ENCODE results near the gene TWIST2.

The TWIST2 gene

DNA sequence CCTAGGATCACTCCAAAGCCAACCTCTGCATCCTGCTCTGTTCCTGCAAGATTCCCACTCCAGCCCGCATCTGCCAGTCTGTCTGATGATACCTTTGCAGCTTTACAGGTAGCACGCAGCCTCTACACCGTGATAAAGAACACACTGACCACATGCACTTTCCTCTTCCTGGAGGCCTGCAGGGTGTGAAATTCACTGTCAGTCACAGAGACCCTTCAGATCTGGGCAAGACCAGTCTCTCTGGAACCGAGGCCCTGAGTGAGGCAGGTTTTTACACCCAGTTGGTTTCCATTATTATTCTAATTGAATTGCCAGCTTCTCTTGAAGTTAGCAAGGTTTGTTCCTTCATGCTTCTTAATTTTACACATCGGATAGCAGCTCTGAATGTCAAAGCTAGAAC lies 30.5 kb upstream of the TWIST2 start:
- H3K4me3 ChIP-seq (ENCODE audit: low read depth in 1 of 2, low read length in 2 of 2), result no peak overlapping the region
- no peaks in the 10 kb centered on the region for H3K27me3 ChIP-seq (ENCODE audit: low read depth, low read length)
- no peaks in the 10 kb centered on the region for H3K36me3 ChIP-seq (ENCODE audit: control insufficient read depth in 1 of 2, insufficient read depth in 2 of 2, low read length in 2 of 2)
- H3K9me3 ChIP-seq (ENCODE audit: control insufficient read depth in 1 of 2, low read length in 2 of 2), result peaks cover 0 to 3% of the 10 kb centered on the region in 2 donors
- H3K27ac ChIP-seq (ENCODE audit: low read length), result no peak overlapping the region
- H3K4me1 ChIP-seq (ENCODE audit: control insufficient read depth in 1 of 2, insufficient read depth in 2 of 2, low read length in 2 of 2), result no peaks in the 10 kb centered on the region

DNA sequence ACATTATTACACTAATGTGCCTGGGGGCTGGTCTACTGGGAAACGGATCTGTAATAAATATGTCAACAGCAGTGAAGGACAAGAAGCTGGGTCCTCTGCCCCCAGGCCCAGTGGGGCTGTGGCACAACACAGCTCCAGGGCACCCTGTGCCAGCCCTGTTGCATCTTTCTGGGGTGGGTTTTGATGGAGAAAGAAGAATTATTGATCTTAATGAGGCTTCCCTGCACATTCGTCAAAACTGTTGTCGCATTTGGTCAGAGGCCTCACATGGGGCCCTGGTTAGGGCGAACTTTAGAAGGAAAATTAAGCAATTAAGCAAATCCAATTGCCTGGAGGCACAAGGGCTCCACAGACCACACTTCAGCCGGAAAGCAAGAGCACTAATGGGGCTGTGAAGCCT lies 30.0 kb upstream of the TWIST2 start:
- no peak overlapping the region for H3K4me3 ChIP-seq (ENCODE audit: low read depth in 1 of 2, low read length in 2 of 2)
- no peaks in the 10 kb centered on the region for H3K36me3 ChIP-seq (ENCODE audit: control insufficient read depth in 1 of 2, insufficient read depth in 2 of 2, low read length in 2 of 2)
- no peaks in the 10 kb centered on the region for H3K4me1 ChIP-seq (ENCODE audit: control insufficient read depth in 1 of 2, insufficient read depth in 2 of 2, low read length in 2 of 2)
- peaks cover 0 to 3% of the 10 kb centered on the region in 2 donors for H3K9me3 ChIP-seq (ENCODE audit: control insufficient read depth in 1 of 2, low read length in 2 of 2)
- H3K27me3 ChIP-seq (ENCODE audit: low read depth, low read length), result no peaks in the 10 kb centered on the region
- H3K27ac ChIP-seq (ENCODE audit: low read length), result no peak overlapping the region

DNA sequence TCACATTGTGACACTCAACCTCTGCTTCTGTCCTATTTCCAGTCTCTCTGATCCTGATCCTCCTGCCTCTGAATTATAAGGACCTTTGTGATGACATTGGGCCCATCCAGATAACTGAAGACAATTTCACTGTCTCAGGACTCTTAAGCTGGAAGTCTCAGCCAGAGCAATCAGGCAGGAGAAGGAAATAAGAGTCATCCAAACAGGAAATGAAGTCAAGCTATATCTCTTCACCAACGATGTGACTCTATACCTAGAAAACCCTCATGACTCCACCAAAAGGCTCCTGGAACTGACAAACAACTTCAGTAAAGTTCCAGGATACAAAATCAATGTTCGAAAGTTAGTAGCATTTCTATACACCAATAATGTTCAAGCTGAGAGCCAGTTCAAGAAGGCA lies 29.3 kb upstream of the TWIST2 start:
- no peak overlapping the region for H3K27ac ChIP-seq (ENCODE audit: low read length)
- H3K9me3 ChIP-seq (ENCODE audit: control insufficient read depth in 1 of 2, low read length in 2 of 2), result peaks cover 0 to 3% of the 10 kb centered on the region in 2 donors
- no peaks in the 10 kb centered on the region for H3K36me3 ChIP-seq (ENCODE audit: control insufficient read depth in 1 of 2, insufficient read depth in 2 of 2, low read length in 2 of 2)
- H3K4me1 ChIP-seq (ENCODE audit: control insufficient read depth in 1 of 2, insufficient read depth in 2 of 2, low read length in 2 of 2), result no peaks in the 10 kb centered on the region
- no peaks in the 10 kb centered on the region for H3K27me3 ChIP-seq (ENCODE audit: low read depth, low read length)
- no peak overlapping the region for H3K4me3 ChIP-seq (ENCODE audit: low read depth in 1 of 2, low read length in 2 of 2)

DNA sequence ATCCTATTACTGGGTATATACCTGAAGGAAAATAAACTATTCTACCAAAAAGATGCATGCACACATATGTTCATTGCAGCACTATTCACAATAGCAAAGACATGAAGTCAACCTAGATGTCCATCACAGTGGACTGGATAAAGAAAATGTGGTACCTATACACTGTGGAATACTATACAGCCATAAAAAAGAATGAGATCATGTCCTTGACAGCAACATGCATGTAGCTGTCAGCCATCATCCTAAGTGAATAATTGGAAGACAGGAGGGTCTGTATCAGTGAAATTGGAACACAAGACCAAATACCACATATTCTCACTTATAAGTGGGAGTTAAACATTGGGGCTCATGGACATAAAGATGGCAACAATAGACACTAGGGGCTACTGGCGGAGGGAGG lies 27.7 kb upstream of the TWIST2 start:
- Histone ChIP-seq H3K4me3 (ENCODE audit: low read depth in 1 of 2, low read length in 2 of 2) (no peak overlapping the region), H3K4me1 (ENCODE audit: control insufficient read depth in 1 of 2, insufficient read depth in 2 of 2, low read length in 2 of 2) (no peaks in the 10 kb centered on the region), H3K36me3 (ENCODE audit: control insufficient read depth in 1 of 2, insufficient read depth in 2 of 2, low read length in 2 of 2) (no peaks in the 10 kb centered on the region), H3K27me3 (ENCODE audit: low read depth, low read length) (no peaks in the 10 kb centered on the region), H3K9me3 (ENCODE audit: control insufficient read depth in 1 of 2, low read length in 2 of 2) (peaks cover 7 to 9% of the 10 kb centered on the region in 2 donors), H3K27ac (ENCODE audit: low read length) (no peak overlapping the region)

DNA sequence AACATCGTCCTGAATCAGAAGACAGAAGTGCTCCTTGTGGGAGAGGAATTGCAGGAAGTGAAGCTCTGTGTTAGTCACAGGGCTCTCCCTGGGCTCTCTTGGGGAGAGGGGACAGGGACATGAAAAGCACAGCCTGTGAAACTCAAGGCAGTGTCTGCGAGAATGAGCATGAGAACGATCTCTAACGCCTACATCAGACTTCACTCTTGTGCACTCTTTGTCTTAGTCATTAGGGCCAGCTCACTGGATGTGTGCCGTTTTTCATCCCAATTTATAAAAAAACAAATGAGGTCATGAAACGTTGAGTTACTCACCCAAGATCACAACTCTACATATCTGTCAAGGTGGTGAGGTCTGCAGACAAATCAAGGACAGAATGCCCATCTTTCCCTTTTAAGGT lies 27.0 kb upstream of the TWIST2 start:
- H3K4me3 ChIP-seq (ENCODE audit: low read depth in 1 of 2, low read length in 2 of 2), result no peak overlapping the region
- peaks cover 7 to 9% of the 10 kb centered on the region in 2 donors for H3K9me3 ChIP-seq (ENCODE audit: control insufficient read depth in 1 of 2, low read length in 2 of 2)
- no peak overlapping the region for H3K27ac ChIP-seq (ENCODE audit: low read length)
- no peaks in the 10 kb centered on the region for H3K36me3 ChIP-seq (ENCODE audit: control insufficient read depth in 1 of 2, insufficient read depth in 2 of 2, low read length in 2 of 2)
- H3K4me1 ChIP-seq (ENCODE audit: control insufficient read depth in 1 of 2, insufficient read depth in 2 of 2, low read length in 2 of 2), result no peaks in the 10 kb centered on the region
- H3K27me3 ChIP-seq (ENCODE audit: low read depth, low read length), result no peaks in the 10 kb centered on the region

DNA sequence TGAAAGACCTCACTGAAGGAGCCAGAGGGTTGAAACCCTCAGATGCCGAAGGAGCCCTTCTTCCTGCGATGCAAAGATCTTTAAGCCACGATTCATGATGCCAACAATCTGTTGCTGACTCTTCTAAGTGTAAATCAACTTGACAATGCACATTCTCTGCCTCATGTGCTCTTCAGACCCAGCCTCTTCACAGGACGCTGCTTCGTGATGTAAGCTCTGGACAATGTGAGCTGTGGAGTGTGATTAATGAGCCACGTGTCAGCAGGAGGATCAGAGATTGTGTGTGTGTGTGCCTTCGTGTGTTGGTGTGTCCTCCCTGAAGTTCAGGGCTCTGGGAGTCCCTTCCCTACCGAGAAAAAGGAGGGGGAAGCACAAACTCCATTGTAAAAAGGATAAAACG lies 26.5 kb upstream of the TWIST2 start:
- Histone ChIP-seq H3K36me3 (ENCODE audit: control insufficient read depth in 1 of 2, insufficient read depth in 2 of 2, low read length in 2 of 2) (no peaks in the 10 kb centered on the region), H3K4me3 (ENCODE audit: low read depth in 1 of 2, low read length in 2 of 2) (no peak overlapping the region), H3K9me3 (ENCODE audit: control insufficient read depth in 1 of 2, low read length in 2 of 2) (peaks cover 7 to 9% of the 10 kb centered on the region in 2 donors), H3K4me1 (ENCODE audit: control insufficient read depth in 1 of 2, insufficient read depth in 2 of 2, low read length in 2 of 2) (no peaks in the 10 kb centered on the region), H3K27me3 (ENCODE audit: low read depth, low read length) (no peaks in the 10 kb centered on the region), H3K27ac (ENCODE audit: low read length) (no peak overlapping the region)

DNA sequence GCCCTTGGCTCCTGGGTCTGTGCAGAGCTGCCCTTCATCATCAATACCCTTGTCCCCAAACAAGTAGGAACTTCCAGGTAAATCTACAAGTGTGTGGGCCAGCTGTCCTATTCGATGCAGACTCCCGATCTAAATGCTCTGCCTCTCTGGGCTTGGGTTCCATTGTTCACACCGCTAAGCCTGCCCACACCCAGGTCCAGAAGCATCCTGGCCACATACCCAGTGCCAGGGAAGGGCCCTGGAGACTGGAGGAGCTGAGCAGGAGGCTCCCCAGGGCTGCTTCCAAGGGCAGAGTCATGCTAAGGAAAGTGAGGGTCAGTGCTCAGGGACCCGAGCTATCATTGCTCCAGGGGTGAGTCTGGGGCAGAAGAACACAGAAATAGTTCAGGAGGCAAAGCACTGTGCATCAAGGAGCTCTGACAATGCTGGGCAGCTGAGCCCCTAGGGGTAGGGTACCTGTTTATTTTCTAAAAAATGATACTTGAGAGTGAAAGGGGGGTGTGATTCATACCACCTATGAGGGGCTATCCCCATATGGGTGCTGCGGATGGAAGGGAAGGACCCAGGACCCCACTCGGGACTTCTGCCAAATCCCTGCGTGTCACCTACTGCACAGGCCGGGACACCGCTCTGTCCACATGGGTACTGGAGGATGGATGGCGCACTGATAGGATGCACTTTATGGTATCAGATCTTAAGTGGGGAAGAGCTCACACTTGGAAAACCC lies 25.8 kb upstream of the TWIST2 start:
- H3K4me1 ChIP-seq (ENCODE audit: control insufficient read depth in 1 of 2, insufficient read depth in 2 of 2, low read length in 2 of 2), result no peaks in the 10 kb centered on the region
- no peak overlapping the region for H3K4me3 ChIP-seq (ENCODE audit: low read depth in 1 of 2, low read length in 2 of 2)
- no peak overlapping the region for H3K27ac ChIP-seq (ENCODE audit: low read length)
- H3K27me3 ChIP-seq (ENCODE audit: low read depth, low read length), result no peaks in the 10 kb centered on the region
- H3K9me3 ChIP-seq (ENCODE audit: control insufficient read depth in 1 of 2, low read length in 2 of 2), result peaks cover 7 to 9% of the 10 kb centered on the region in 2 donors
- H3K36me3 ChIP-seq (ENCODE audit: control insufficient read depth in 1 of 2, insufficient read depth in 2 of 2, low read length in 2 of 2), result no peaks in the 10 kb centered on the region

DNA sequence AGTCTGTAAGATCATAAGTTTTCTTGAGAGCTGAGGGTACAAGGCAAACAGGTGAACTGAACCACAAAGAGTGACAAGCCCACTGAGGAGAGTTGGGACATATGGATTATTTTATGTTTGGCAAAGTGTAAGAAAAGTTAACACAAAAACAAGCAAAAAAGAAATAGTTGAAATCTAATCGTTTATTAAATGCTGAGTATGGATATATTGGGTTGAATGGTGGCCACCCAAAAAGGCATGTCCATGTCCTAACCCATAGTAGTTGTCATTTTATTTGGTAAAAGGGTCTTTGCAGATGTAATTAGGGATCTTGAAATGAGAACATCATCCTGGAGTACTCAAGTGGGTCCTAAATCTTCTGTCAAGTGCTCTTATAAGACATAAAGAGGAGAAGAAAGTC lies 24.9 kb upstream of the TWIST2 start:
- peaks cover 7 to 9% of the 10 kb centered on the region in 2 donors for H3K9me3 ChIP-seq (ENCODE audit: control insufficient read depth in 1 of 2, low read length in 2 of 2)
- H3K36me3 ChIP-seq (ENCODE audit: control insufficient read depth in 1 of 2, insufficient read depth in 2 of 2, low read length in 2 of 2), result no peaks in the 10 kb centered on the region
- no peaks in the 10 kb centered on the region for H3K4me1 ChIP-seq (ENCODE audit: control insufficient read depth in 1 of 2, insufficient read depth in 2 of 2, low read length in 2 of 2)
- H3K4me3 ChIP-seq (ENCODE audit: low read depth in 1 of 2, low read length in 2 of 2), result no peak overlapping the region
- no peak overlapping the region for H3K27ac ChIP-seq (ENCODE audit: low read length)
- H3K27me3 ChIP-seq (ENCODE audit: low read depth, low read length), result no peaks in the 10 kb centered on the region

DNA sequence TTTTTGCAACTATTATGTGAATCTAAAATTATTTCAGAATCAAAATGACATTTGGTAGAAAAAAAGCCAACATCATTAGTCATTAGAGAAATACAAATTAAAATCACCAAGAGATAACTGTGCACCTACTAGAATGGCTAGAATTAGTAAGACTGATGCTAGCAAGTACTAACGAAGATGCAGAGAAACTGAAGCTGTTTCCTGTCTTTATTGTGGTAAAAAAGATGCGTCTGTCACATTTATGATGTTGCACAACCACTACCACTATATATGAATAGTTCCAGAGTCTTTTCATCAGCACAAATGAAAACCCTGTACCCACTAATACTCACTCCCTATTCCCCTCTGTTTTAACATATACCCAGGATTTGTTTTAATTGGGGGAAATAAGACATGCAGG lies 16.7 kb upstream of the TWIST2 start:
- Histone ChIP-seq H3K9me3 (ENCODE audit: control insufficient read depth in 1 of 2, low read length in 2 of 2) (no peaks in the 10 kb centered on the region), H3K27ac (ENCODE audit: low read length) (no peak overlapping the region), H3K4me3 (ENCODE audit: low read depth in 1 of 2, low read length in 2 of 2) (no peak overlapping the region), H3K4me1 (ENCODE audit: control insufficient read depth in 1 of 2, insufficient read depth in 2 of 2, low read length in 2 of 2) (no peaks in the 10 kb centered on the region), H3K36me3 (ENCODE audit: control insufficient read depth in 1 of 2, insufficient read depth in 2 of 2, low read length in 2 of 2) (no peaks in the 10 kb centered on the region), H3K27me3 (ENCODE audit: low read depth, low read length) (no peaks in the 10 kb centered on the region)

DNA sequence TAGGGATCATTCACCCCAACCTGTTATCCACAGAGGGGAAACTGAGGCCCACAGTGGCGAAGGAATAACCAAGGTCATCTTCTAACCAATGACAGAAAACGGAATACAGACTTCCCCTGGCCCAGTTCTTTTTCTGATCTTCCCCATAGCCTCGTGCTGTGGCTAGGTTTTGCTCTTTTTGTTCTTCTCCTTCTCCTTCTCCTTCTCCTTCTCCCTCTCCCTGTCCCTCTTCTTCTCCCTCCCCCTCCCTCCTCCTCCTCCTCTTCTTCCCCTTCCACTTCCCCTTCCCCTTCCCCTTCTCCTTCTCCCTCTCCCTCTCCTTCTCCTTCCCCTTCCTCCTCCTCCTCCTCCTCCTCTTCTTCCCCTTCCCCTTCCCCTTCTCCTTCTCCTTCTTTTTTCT lies 12.9 kb upstream of the TWIST2 start:
- H3K9me3 ChIP-seq (ENCODE audit: control insufficient read depth in 1 of 2, low read length in 2 of 2), result peaks cover 0 to 9% of the 10 kb centered on the region in 2 donors
- H3K27ac ChIP-seq (ENCODE audit: low read length), result no peak overlapping the region
- H3K27me3 ChIP-seq (ENCODE audit: low read depth, low read length), result no peaks in the 10 kb centered on the region
- H3K4me3 ChIP-seq (ENCODE audit: low read depth in 1 of 2, low read length in 2 of 2), result no peak overlapping the region
- no peaks in the 10 kb centered on the region for H3K36me3 ChIP-seq (ENCODE audit: control insufficient read depth in 1 of 2, insufficient read depth in 2 of 2, low read length in 2 of 2)
- no peaks in the 10 kb centered on the region for H3K4me1 ChIP-seq (ENCODE audit: control insufficient read depth in 1 of 2, insufficient read depth in 2 of 2, low read length in 2 of 2)

DNA sequence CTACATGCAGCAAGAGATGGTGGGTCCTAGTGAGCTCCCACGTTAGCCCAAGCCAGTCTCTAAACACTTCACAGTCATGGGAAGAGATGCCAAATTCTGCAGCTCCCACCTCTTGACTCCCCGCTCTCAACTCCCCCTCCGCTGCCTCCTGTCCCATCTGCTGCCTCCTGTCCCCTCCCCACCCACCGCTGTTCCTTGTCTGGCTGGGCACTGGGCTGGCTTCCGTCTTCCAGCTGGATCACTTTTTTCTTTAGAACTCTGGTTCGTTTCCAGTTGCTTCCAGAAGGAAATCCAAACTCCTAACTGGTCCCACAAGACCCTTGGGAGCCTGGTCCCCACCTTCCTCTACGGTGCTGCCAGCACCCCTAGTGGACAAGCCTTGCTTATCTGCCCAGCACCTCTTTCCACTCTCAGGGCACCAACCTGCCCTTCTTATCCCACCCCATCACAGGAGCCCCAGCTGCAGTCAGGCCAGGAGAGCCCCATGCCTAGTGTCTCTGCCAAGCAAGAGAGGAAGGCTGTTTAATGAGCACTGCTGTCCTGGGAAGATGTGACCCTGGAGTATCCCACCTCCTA lies 12.1 kb upstream of the TWIST2 start:
- Histone ChIP-seq H3K9me3 (ENCODE audit: control insufficient read depth in 1 of 2, low read length in 2 of 2) (peaks cover 0 to 9% of the 10 kb centered on the region in 2 donors), H3K4me3 (ENCODE audit: low read depth in 1 of 2, low read length in 2 of 2) (no peak overlapping the region), H3K4me1 (ENCODE audit: control insufficient read depth in 1 of 2, insufficient read depth in 2 of 2, low read length in 2 of 2) (no peaks in the 10 kb centered on the region), H3K27ac (ENCODE audit: low read length) (no peak overlapping the region), H3K36me3 (ENCODE audit: control insufficient read depth in 1 of 2, insufficient read depth in 2 of 2, low read length in 2 of 2) (no peaks in the 10 kb centered on the region), H3K27me3 (ENCODE audit: low read depth, low read length) (no peaks in the 10 kb centered on the region)
